ENCODE results near the gene INTS2.

Gene INTS2

DNA sequence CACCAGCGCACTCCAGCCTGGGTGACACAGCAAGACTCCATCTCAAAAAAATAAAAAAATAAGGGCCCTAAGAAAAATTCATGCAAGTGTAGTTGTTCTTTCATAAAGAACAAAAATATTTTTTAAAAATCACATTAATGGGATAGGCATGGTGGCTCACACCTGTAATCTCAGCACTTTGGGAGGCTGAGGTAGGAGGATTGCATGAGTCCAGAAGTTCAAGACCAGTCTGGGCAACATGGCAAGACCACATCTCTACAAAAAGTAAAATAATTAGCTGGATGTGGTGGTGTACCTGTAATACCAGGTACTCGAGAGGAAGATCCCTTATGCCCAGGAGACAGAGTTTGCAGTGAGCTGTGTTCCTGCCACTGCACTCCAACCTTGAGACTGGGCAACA lies 49.3 kb downstream of the INTS2 start:
- Histone ChIP-seq H4K20me1 (ENCODE audit: low read depth, low read length) (no peaks in the 10 kb centered on the region), H3K79me2 (ENCODE audit: insufficient read depth, low read length) (no peaks in the 10 kb centered on the region), H3K4me3 (ENCODE audit: insufficient read depth, low read length, poor library complexity, severe bottlenecking) (no peak overlapping the region), H3K36me3 (ENCODE audit: low read length) (peaks cover 14% of the 10 kb centered on the region; the same call in 1 of the 2 replicates), H2AFZ (ENCODE audit: low read depth, low read length, severe bottlenecking) (no peak overlapping the region), H3K9me3 (ENCODE audit: insufficient read depth, low read length) (no peaks in the 10 kb centered on the region), H3K4me2 (ENCODE audit: low read depth, low read length, poor library complexity, severe bottlenecking) (no peak overlapping the region), H3K9ac (ENCODE audit: low read length) (no peak overlapping the region), H3K9me2 (replicated peaks; ENCODE audit: insufficient read depth, low read length) (no peaks in the 10 kb centered on the region), H3F3A (ENCODE audit: insufficient read depth) (no peaks in the 10 kb centered on the region; the same call in 1 of the 2 replicates), H3K27me3 (ENCODE audit: low read length) (no peaks in the 10 kb centered on the region), H3K27ac (ENCODE audit: low read depth, low read length) (no peak overlapping the region)
- TF ChIP-seq CTCF (IDR thresholded peaks at IDR 0.05; ENCODE audit: insufficient read depth, low read length, poor library complexity, severe bottlenecking): no peak
- TF ChIP-seq EZH2phosphoT487 (conservative IDR thresholded peaks at IDR 0.05; ENCODE audit: low read length): no peak

DNA sequence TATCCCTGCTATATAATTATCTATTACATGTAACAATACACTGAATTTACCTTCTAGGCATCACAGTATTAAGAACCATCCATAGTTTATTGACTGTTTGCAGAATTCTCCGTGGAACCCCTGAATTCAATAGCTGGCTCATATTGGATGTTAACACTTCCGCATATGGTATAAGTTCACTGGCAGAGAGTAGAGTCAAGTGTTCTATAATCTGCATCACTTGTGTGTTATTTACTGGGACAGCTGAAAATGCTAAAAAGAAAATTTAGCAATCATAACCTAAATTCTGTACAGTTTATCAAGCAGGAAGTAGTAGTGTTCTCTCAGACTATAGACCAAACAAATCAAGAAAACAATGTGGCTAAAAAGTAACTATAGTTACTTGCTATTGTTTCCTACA lies 49.9 kb downstream of the INTS2 start:
- H4K20me1 ChIP-seq (ENCODE audit: low read depth, low read length): no peaks in the 10 kb centered on the region
- no peak overlapping the region for H3K4me3 ChIP-seq (ENCODE audit: insufficient read depth, low read length, poor library complexity, severe bottlenecking)
- no peak for TF ChIP-seq EZH2phosphoT487 (conservative IDR thresholded peaks at IDR 0.05; ENCODE audit: low read length)
- TF ChIP-seq CTCF (IDR thresholded peaks at IDR 0.05; ENCODE audit: insufficient read depth, low read length, poor library complexity, severe bottlenecking): no peak
- H3K36me3 ChIP-seq (ENCODE audit: low read length): peaks cover 14% of the 10 kb centered on the region; the same call in 1 of the 2 replicates
- H3K27me3 ChIP-seq (ENCODE audit: low read length): no peaks in the 10 kb centered on the region
- no peak overlapping the region for H2AFZ ChIP-seq (ENCODE audit: low read depth, low read length, severe bottlenecking)
- H3K9ac ChIP-seq (ENCODE audit: low read length): no peak overlapping the region
- no peaks in the 10 kb centered on the region for H3K79me2 ChIP-seq (ENCODE audit: insufficient read depth, low read length)
- H3K4me2 ChIP-seq (ENCODE audit: low read depth, low read length, poor library complexity, severe bottlenecking): no peak overlapping the region
- no peaks in the 10 kb centered on the region for H3K9me2 ChIP-seq (replicated peaks; ENCODE audit: insufficient read depth, low read length)
- H3K27ac ChIP-seq (ENCODE audit: low read depth, low read length): no peak overlapping the region
- no peaks in the 10 kb centered on the region for H3K9me3 ChIP-seq (ENCODE audit: insufficient read depth, low read length)
- H3F3A ChIP-seq (ENCODE audit: insufficient read depth): no peaks in the 10 kb centered on the region; the same call in 1 of the 2 replicates

DNA sequence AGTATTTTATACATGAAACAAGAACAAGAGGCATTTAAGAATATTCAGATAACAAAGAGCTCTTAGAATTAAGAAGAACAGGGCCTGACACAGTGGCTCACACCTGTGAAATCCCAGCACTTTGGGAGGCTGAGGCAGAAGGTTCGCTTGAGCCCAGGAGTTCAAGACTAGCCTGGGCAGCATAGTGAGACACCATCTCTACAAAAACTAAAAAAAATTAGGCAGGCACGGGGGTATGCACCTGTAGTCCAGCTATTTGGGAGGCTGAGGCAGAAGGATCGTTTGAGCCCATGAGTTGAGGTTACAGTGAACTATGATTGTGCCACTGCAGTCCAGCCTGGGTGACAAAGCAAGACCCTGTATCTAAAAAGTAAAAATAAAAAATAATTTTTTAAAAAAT lies 52.0 kb downstream of the INTS2 start:
- Histone ChIP-seq H3K9me2 (replicated peaks; ENCODE audit: insufficient read depth, low read length) (no peaks in the 10 kb centered on the region), H3K79me2 (ENCODE audit: insufficient read depth, low read length) (no peaks in the 10 kb centered on the region), H4K20me1 (ENCODE audit: low read depth, low read length) (no peaks in the 10 kb centered on the region), H2AFZ (ENCODE audit: low read depth, low read length, severe bottlenecking) (no peak overlapping the region), H3K4me3 (ENCODE audit: insufficient read depth, low read length, poor library complexity, severe bottlenecking) (no peak overlapping the region), H3K27me3 (ENCODE audit: low read length) (no peaks in the 10 kb centered on the region), H3K36me3 (ENCODE audit: low read length) (peaks cover 21% of the 10 kb centered on the region; the same call in 1 of the 2 replicates), H3K27ac (ENCODE audit: low read depth, low read length) (no peak overlapping the region), H3K9ac (ENCODE audit: low read length) (no peak overlapping the region), H3K4me2 (ENCODE audit: low read depth, low read length, poor library complexity, severe bottlenecking) (no peak overlapping the region), H3K9me3 (ENCODE audit: insufficient read depth, low read length) (no peaks in the 10 kb centered on the region), H3F3A (ENCODE audit: insufficient read depth) (no peaks in the 10 kb centered on the region; the same call in 1 of the 2 replicates)
- TF ChIP-seq EZH2phosphoT487 (conservative IDR thresholded peaks at IDR 0.05; ENCODE audit: low read length) (no peak), CTCF (IDR thresholded peaks at IDR 0.05; ENCODE audit: insufficient read depth, low read length, poor library complexity, severe bottlenecking) (no peak)
